ENCODE data around the gene IKBIP.

IKBIP gene

DNA sequence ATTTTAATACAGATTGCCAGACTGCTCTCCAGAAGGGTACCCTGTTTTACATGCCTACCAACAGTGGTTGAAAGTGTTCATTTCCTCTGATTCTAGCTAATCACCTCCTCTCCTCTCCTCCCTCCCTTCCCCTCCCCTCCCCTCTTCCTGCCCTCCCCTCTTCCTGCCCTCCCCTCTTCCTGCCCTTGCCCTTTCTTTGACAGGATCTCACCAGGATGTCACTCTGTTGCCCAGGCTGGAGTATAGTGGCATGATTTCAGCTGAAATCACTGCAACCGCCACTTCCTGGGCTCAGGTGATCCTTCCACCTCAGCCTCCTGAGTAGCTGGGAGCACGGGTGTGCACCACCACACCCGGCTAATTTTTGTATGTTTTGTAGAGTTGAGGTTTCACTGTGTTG lies 25.2 kb upstream of the IKBIP start:
- no peak overlapping the region for H2AFZ ChIP-seq (ENCODE audit: low read depth, low read length)
- no peaks in the 10 kb centered on the region for H3K9me3 ChIP-seq (ENCODE audit: insufficient read depth, low read length, severe bottlenecking)
- TF ChIP-seq, protein P1, sequence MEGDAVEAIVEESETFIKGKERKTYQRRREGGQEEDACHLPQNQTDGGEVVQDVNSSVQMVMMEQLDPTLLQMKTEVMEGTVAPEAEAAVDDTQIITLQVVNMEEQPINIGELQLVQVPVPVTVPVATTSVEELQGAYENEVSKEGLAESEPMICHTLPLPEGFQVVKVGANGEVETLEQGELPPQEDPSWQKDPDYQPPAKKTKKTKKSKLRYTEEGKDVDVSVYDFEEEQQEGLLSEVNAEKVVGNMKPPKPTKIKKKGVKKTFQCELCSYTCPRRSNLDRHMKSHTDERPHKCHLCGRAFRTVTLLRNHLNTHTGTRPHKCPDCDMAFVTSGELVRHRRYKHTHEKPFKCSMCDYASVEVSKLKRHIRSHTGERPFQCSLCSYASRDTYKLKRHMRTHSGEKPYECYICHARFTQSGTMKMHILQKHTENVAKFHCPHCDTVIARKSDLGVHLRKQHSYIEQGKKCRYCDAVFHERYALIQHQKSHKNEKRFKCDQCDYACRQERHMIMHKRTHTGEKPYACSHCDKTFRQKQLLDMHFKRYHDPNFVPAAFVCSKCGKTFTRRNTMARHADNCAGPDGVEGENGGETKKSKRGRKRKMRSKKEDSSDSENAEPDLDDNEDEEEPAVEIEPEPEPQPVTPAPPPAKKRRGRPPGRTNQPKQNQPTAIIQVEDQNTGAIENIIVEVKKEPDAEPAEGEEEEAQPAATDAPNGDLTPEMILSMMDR (IDR thresholded peaks at IDR 0.05; ENCODE audit: borderline replicate concordance, extremely low read depth, low read length, poor library complexity, severe bottlenecking): no peak
- H3K4me1 ChIP-seq (ENCODE audit: insufficient read depth, low read length): no peaks in the 10 kb centered on the region
- ATAC-seq (ENCODE audit: insufficient read depth, low read depth) (peak; percentile 63; the same call in 1 of the 3 replicates), DNase-seq (peak; percentile 33)
- no peaks in the 10 kb centered on the region for H3K27me3 ChIP-seq (ENCODE audit: insufficient read depth, low read length, poor library complexity)
- H3K4me2 ChIP-seq (ENCODE audit: insufficient read depth, low read length): no peak overlapping the region
- no peak overlapping the region for H3K27ac ChIP-seq (ENCODE audit: low read length)
- H3K36me3 ChIP-seq (ENCODE audit: insufficient read depth, low read length): peaks cover 49% of the 10 kb centered on the region
- no peak overlapping the region for H3K4me3 ChIP-seq (ENCODE audit: low read depth in 1 of 2, low read length in 2 of 2)
- no peak overlapping the region for H3K9ac ChIP-seq (ENCODE audit: low read depth, low read length)
- H4K20me1 ChIP-seq (ENCODE audit: insufficient read depth, low read length): no peaks in the 10 kb centered on the region
- no peaks in the 10 kb centered on the region for H3K79me2 ChIP-seq (ENCODE audit: insufficient read depth, low read length)

DNA sequence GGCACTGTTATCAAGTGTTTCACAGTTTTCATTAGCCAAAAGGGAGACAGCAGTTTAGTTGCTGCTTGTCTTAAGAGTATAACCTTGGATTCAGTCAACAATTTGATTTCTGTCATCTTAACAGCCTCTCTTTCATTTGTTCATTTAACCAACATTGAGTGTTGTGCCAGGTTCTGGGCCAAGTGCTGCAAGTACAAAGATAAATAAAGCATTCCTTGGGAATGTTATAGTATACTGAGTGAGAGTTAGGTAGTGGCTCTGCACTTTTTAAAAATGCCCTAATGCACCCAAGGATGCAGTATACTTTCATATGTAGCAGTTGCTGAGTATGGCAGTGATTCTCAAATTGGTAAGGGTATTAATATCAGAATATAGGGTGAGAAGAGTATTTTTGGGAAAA lies 15.9 kb upstream of the IKBIP start:
- Histone ChIP-seq H3K4me2 (ENCODE audit: insufficient read depth, low read length) (no peak overlapping the region), H3K27me3 (ENCODE audit: insufficient read depth, low read length, poor library complexity) (no peaks in the 10 kb centered on the region), H3K79me2 (ENCODE audit: insufficient read depth, low read length) (no peaks in the 10 kb centered on the region), H3K4me3 (ENCODE audit: low read depth in 1 of 2, low read length in 2 of 2) (no peak overlapping the region), H3K9ac (ENCODE audit: low read depth, low read length) (no peak overlapping the region), H2AFZ (ENCODE audit: low read depth, low read length) (no peak overlapping the region), H3K36me3 (ENCODE audit: insufficient read depth, low read length) (peaks cover 57% of the 10 kb centered on the region), H4K20me1 (ENCODE audit: insufficient read depth, low read length) (no peaks in the 10 kb centered on the region), H3K4me1 (ENCODE audit: insufficient read depth, low read length) (no peaks in the 10 kb centered on the region), H3K9me3 (ENCODE audit: insufficient read depth, low read length, severe bottlenecking) (no peaks in the 10 kb centered on the region), H3K27ac (ENCODE audit: low read length) (no peak overlapping the region)
- TF ChIP-seq, protein P1 (IDR thresholded peaks at IDR 0.05; ENCODE audit: borderline replicate concordance, extremely low read depth, low read length, poor library complexity, severe bottlenecking): no peak
- no peak for TF ChIP-seq EZH2 (IDR thresholded peaks at IDR 0.05; ENCODE audit: borderline replicate concordance, low read depth, low read length, severe bottlenecking)
- no peak for DNase-seq
- ATAC-seq (ENCODE audit: insufficient read depth, low read depth): no peak

DNA sequence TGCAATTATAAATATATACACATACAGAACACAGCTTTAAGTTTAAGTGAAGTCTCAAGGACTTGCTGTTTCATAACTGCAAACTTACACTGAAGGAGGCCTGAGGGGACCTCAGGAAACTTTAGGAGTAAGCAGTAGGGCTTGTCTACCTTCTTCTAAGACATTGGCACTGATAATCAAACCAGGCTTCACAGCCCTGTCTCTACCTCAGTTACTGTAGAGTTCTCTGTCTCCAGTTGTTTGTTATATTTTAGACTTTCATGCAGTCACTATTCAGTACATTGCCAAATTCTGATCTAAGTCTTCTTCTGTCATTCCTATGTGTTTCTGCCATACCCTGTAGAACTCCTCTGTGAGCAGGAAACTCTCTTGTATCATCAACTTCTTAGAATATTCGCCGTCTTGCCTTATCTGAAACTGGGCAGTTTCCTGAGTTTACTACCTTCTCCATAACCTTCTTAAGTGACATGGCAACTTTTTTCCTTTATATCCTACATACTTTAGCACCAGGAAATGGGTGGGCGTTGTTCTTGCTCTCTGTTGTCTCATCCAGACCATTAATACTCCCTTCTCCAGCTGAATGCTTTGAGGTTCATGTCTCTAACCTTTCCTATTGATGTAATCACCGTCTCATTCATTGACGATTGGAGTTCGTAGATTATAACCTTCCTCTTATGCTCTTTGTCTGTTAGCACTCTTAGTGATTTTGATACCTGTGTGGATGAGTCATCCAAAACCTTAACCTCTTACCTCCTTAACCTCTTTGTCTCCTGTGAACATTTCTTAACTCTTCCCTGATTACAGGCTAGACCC lies 11.9 kb upstream of the IKBIP start:
- Histone ChIP-seq H3K27me3 (ENCODE audit: insufficient read depth, low read length, poor library complexity) (no peaks in the 10 kb centered on the region), H3K36me3 (ENCODE audit: insufficient read depth, low read length) (peaks cover 47% of the 10 kb centered on the region), H2AFZ (ENCODE audit: low read depth, low read length) (no peak overlapping the region), H3K4me3 (ENCODE audit: low read depth in 1 of 2, low read length in 2 of 2) (no peak overlapping the region), H3K4me2 (ENCODE audit: insufficient read depth, low read length) (no peak overlapping the region), H4K20me1 (ENCODE audit: insufficient read depth, low read length) (no peaks in the 10 kb centered on the region), H3K9me3 (ENCODE audit: insufficient read depth, low read length, severe bottlenecking) (no peaks in the 10 kb centered on the region), H3K4me1 (ENCODE audit: insufficient read depth, low read length) (no peaks in the 10 kb centered on the region), H3K27ac (ENCODE audit: low read length) (no peak overlapping the region), H3K79me2 (ENCODE audit: insufficient read depth, low read length) (no peaks in the 10 kb centered on the region), H3K9ac (ENCODE audit: low read depth, low read length) (no peak overlapping the region)
- no peak for DNase-seq
- ATAC-seq (ENCODE audit: insufficient read depth, low read depth): no peak
- TF ChIP-seq, protein P1 (IDR thresholded peaks at IDR 0.05; ENCODE audit: borderline replicate concordance, extremely low read depth, low read length, poor library complexity, severe bottlenecking): no peak
- no peak for TF ChIP-seq EZH2 (IDR thresholded peaks at IDR 0.05; ENCODE audit: borderline replicate concordance, low read depth, low read length, severe bottlenecking)

Measured in DND-41 (cell line).